Measurements from ENCODE around the gene FAM237A.

FAM237A gene

DNA sequence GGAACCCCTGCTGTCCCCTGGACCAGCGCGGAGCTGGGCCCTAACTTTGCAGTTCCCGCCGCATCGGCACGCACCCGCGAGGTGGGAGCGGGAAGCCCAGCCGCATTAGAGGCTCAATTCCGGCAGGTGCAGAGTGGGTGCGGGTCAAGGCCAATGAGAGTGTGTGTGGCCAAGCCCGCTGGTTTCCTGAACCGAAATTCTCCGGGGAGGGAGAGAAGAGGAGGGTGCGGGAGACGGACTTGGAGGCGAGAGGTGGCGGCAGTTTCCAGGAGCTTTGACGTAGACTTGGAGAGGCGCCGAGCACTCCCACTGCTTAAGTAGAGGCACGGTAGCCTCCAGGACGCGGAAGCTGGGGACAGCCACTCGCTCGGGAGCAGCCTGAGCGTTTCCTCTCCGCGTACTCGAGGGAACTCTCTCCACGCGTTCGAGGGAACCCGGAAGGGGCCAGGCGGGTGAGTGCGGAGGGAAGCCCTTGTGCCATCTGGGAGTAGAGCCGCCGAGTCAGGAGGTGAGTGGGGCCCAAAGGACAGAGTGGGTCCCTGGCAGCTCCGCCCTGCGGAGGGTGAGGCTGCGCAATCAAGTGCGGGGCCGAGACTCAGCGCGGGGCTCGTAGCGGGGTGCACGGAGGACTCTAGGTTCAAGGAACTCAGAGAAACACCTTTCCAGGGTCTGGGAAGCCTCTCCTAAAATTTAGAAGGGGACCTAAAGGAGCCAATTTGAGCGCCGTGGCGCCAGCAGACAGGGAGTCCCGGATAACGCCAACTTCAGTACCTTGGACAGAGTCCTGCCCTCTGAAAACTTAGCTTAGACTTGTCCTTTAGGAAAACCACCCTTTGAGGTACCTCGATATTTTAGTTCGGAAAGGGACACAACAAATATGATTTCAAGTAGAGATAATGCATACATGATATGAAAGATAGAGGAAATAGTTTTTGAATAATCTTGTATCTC is at the start of gene FAM237A:
FAM237A (plus strand) TSS at position 413 of the 951 bp plus-strand sequence. CDS start 1,750 bp downstream, outside the sequence.
- Histone ChIP-seq H3K27ac (ENCODE audit: low read depth, low read length) (no peak within 1 kb of the TSS), H3K27me3 (ENCODE audit: control insufficient read depth in 1 of 2, insufficient read depth in 2 of 2, low read length in 2 of 2) (peaks cover 13 to 19% of the 10 kb centered on the region in 2 donors), H3K9ac (ENCODE audit: low read length) (no peak within 1 kb of the TSS), H3K4me1 (ENCODE audit: insufficient read depth, low read length) (no peaks in the 10 kb centered on the region), H3K9me3 (ENCODE audit: low read length) (no peaks in the 10 kb centered on the region), H3K36me3 (ENCODE audit: insufficient read depth, low read length) (no peaks in the 10 kb centered on the region), H3K4me3 (ENCODE audit: low read depth in 1 of 2, low read length in 2 of 2) (no peak within 1 kb of the TSS)

DNA sequence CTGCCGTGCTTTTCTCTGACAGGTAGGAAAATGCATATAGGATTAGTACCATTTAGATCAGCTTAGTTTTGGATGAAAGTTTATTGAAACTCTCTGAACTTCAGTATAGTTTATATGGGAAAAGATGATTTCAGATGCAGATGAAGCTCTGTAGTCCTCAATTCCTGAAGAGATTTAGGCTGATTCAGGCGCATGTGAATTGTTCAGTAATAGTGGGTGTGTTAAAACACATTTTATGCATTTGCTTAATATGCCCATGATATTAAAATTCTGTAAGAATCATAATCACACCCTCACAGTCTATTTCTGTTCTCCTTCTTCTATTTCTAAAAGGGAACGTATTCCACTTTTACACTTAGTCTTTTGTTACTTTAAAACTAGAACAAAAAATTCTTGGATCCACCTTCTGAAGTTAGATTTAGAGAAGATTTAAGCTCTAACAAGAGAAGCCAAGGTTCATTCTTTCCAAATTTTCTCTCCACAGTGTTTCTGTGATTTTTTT is 44.5 kb upstream of the FAM237A start:
- Histone ChIP-seq H3K9ac (ENCODE audit: low read length) (no peak overlapping the region), H3K27ac (ENCODE audit: low read depth, low read length) (no peak overlapping the region), H3K9me3 (ENCODE audit: low read length) (no peaks in the 10 kb centered on the region), H3K36me3 (ENCODE audit: insufficient read depth, low read length) (no peaks in the 10 kb centered on the region), H3K27me3 (ENCODE audit: control insufficient read depth in 1 of 2, insufficient read depth in 2 of 2, low read length in 2 of 2) (no peaks in the 10 kb centered on the region), H3K4me1 (ENCODE audit: insufficient read depth, low read length) (no peaks in the 10 kb centered on the region), H3K4me3 (ENCODE audit: low read depth in 1 of 2, low read length in 2 of 2) (no peak overlapping the region)

DNA sequence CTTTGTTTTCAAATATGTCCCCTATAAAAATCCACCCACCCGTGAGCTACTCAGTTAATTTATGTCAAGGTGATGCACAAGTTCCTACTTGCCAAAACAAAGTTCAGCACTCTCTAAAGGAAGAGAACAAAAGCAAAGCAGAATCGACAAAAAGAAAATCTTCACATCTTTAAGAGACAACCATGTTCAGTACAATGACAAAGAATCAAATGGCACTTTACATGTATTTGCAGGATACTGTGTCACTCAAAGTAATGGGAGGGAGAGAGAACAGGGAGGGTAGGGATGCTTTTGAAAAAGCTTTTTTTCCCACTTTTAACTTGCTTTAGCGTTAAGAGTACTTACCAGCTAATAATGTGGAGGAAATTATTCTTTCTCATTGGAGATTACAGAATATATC is 39.0 kb upstream of the FAM237A start:
- Histone ChIP-seq H3K4me3 (ENCODE audit: low read depth in 1 of 2, low read length in 2 of 2) (no peak overlapping the region), H3K4me1 (ENCODE audit: insufficient read depth, low read length) (no peaks in the 10 kb centered on the region), H3K36me3 (ENCODE audit: insufficient read depth, low read length) (no peaks in the 10 kb centered on the region), H3K9ac (ENCODE audit: low read length) (no peak overlapping the region), H3K27ac (ENCODE audit: low read depth, low read length) (no peak overlapping the region), H3K9me3 (ENCODE audit: low read length) (no peaks in the 10 kb centered on the region), H3K27me3 (ENCODE audit: control insufficient read depth in 1 of 2, insufficient read depth in 2 of 2, low read length in 2 of 2) (no peaks in the 10 kb centered on the region)

DNA sequence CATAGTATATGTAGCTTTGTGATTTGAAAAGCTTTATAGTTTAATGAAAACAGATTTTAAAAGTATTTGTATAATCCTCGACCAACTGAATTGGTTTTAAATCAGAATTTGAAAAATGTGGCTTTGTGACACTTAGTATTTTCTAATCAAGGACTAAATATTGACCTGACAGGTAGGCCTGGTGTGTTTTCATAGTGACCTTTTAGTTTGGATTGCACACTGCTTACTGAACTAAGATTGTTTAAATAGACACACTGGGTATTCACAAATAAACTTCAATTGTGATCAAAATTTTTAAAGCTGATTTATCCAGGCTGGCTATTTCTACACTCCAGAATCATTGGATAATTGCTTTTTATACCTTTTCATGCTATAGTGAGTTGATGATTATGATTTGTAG is 31.8 kb upstream of the FAM237A start:
- Histone ChIP-seq H3K27me3 (ENCODE audit: control insufficient read depth in 1 of 2, insufficient read depth in 2 of 2, low read length in 2 of 2) (no peaks in the 10 kb centered on the region), H3K9me3 (ENCODE audit: low read length) (no peaks in the 10 kb centered on the region), H3K9ac (ENCODE audit: low read length) (no peak overlapping the region), H3K4me3 (ENCODE audit: low read depth in 1 of 2, low read length in 2 of 2) (no peak overlapping the region), H3K27ac (ENCODE audit: low read depth, low read length) (no peak overlapping the region), H3K36me3 (ENCODE audit: insufficient read depth, low read length) (no peaks in the 10 kb centered on the region), H3K4me1 (ENCODE audit: insufficient read depth, low read length) (no peaks in the 10 kb centered on the region)

DNA sequence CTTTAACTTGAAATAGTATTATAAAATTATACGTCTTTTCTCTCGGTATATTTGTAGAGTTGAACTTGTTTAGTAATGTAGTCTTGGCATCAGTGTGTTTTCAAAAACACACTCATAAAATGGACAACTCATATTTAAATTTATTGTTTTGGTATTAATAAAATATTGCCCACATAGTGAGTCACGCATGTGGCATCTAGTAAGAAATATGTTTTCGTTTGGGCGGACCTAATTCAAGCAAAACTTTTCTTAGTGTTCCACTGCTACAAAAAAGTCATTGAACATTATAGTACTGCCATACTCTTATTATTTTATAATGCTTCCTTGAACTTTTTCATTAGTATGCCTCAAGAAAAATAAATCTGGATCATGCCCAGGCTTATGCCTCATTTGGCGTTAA is 31.1 kb upstream of the FAM237A start:
- Histone ChIP-seq H3K9ac (ENCODE audit: low read length) (no peak overlapping the region), H3K36me3 (ENCODE audit: insufficient read depth, low read length) (no peaks in the 10 kb centered on the region), H3K9me3 (ENCODE audit: low read length) (no peaks in the 10 kb centered on the region), H3K4me3 (ENCODE audit: low read depth in 1 of 2, low read length in 2 of 2) (no peak overlapping the region), H3K4me1 (ENCODE audit: insufficient read depth, low read length) (no peaks in the 10 kb centered on the region), H3K27ac (ENCODE audit: low read depth, low read length) (no peak overlapping the region), H3K27me3 (ENCODE audit: control insufficient read depth in 1 of 2, insufficient read depth in 2 of 2, low read length in 2 of 2) (no peaks in the 10 kb centered on the region)

DNA sequence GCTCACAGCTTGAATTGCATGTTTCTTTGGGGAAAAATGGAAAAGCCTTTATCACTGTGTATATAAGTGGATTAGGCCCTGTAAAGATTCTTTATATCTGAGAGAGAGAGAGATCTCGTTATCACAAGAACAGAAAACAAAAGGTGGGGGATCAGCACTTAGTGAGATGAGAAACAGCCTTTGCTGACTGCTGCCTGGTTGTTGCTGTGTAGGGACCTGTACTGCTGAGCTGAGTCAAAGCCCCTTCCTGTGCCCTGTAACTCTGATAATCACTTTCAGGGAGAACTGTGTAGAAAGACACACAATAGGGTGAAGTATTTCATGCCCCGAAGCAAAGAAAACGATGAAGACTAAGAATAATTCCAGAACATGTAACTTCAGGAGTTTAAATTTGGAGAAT is 30.6 kb upstream of the FAM237A start:
- Histone ChIP-seq H3K9me3 (ENCODE audit: low read length) (no peaks in the 10 kb centered on the region), H3K4me3 (ENCODE audit: low read depth in 1 of 2, low read length in 2 of 2) (no peak overlapping the region), H3K27me3 (ENCODE audit: control insufficient read depth in 1 of 2, insufficient read depth in 2 of 2, low read length in 2 of 2) (no peaks in the 10 kb centered on the region), H3K4me1 (ENCODE audit: insufficient read depth, low read length) (no peaks in the 10 kb centered on the region), H3K9ac (ENCODE audit: low read length) (no peak overlapping the region), H3K36me3 (ENCODE audit: insufficient read depth, low read length) (no peaks in the 10 kb centered on the region), H3K27ac (ENCODE audit: low read depth, low read length) (no peak overlapping the region)

DNA sequence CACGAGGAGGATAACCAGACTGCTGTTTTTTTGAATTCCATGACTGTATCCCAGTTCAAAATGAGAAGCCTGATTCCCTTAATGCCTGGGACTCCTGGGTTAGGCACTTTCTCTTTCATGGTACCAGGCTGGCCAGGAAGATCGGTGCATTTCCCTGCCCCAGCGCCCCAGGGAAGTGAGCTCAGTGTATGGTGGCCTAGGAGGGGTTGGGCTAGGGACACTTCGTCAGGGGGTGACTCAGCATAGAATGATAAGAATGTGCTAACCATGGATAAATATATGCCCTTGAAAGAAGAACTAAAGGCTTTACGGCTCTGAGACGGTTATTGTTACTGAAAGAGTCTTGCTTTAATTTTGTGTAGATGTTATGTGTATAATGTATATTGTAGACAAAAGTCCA is 27.5 kb upstream of the FAM237A start:
- Histone ChIP-seq H3K9me3 (ENCODE audit: low read length) (no peaks in the 10 kb centered on the region), H3K4me3 (ENCODE audit: low read depth in 1 of 2, low read length in 2 of 2) (no peak overlapping the region), H3K4me1 (ENCODE audit: insufficient read depth, low read length) (no peaks in the 10 kb centered on the region), H3K36me3 (ENCODE audit: insufficient read depth, low read length) (no peaks in the 10 kb centered on the region), H3K27ac (ENCODE audit: low read depth, low read length) (no peak overlapping the region), H3K27me3 (ENCODE audit: control insufficient read depth in 1 of 2, insufficient read depth in 2 of 2, low read length in 2 of 2) (no peaks in the 10 kb centered on the region), H3K9ac (ENCODE audit: low read length) (no peak overlapping the region)

DNA sequence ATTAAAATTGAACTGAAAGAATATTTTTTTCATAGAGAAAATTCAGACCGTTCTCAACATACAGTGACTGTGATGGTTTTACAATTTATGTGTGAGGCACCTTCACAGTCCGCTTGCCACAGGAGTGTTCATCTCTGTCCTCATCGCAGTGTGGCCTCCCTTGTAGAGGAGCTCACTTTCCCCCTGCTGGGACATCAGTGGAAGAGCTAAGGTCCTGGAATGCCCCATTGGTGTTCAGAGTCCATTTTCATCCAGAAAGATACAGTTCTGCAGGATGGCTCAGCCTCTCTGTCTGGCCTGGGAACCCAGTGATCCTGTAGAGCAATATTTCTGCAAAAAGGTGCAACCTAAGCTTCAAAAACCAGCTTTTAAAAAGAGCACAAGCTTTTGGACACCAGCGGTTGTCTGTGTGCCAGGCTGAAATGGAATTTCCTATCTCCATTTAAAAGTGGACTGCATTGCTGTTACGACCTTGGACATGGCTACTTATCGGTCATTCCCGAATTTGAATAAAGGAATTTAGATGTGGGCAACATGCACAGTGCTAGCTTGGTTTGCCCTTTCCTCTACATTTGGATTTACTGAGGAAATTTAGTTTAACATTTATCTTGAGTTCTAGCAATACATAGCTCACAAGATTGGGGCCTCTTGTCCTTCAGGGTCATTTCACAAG is 26.7 kb upstream of the FAM237A start:
- H3K27me3 ChIP-seq (ENCODE audit: control insufficient read depth in 1 of 2, insufficient read depth in 2 of 2, low read length in 2 of 2), result no peaks in the 10 kb centered on the region
- H3K9ac ChIP-seq (ENCODE audit: low read length), result no peak overlapping the region
- H3K9me3 ChIP-seq (ENCODE audit: low read length), result no peaks in the 10 kb centered on the region
- no peaks in the 10 kb centered on the region for H3K36me3 ChIP-seq (ENCODE audit: insufficient read depth, low read length)
- no peaks in the 10 kb centered on the region for H3K4me1 ChIP-seq (ENCODE audit: insufficient read depth, low read length)
- no peak overlapping the region for H3K27ac ChIP-seq (ENCODE audit: low read depth, low read length)
- no peak overlapping the region for H3K4me3 ChIP-seq (ENCODE audit: low read depth in 1 of 2, low read length in 2 of 2)

DNA sequence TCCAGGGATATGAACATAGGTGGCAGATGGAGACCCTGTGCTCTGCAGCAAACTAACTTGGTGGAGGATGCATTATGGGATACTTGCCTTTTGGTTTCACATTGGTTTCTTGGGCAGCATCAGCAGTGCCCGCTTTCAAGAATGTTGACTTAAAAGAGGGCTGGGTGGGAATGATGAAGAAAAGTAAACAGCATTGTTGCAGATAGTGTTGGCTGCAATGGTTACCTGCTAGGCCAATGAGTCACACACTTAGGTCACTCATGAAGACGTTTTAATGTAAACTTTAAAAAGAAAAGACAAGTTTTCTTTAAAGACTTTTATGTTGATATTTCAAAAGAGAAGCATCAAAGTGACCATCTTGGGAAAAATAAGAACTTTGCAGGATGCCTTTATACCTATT is 26.1 kb upstream of the FAM237A start:
- Histone ChIP-seq H3K9me3 (ENCODE audit: low read length) (no peaks in the 10 kb centered on the region), H3K27ac (ENCODE audit: low read depth, low read length) (no peak overlapping the region)

DNA sequence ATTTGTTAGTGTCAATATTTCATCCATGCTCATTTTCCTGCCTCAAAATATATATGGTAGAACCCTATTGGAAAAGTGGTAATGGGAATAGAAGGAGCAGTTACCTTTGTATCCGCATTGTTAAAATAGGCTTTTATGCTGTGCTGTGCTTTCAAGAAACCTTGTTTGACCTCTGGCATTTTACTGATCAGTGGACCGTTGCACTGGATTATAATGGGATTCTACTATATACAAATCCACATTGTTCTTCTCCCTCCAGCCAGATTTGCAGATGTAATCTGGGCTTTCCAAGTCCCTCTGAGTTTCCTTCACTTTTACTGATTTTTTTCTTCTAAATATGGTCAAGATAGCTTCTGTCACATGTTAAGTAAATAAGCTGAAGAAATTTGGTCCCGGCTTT is 23.3 kb upstream of the FAM237A start:
- Histone ChIP-seq H3K9me3 (ENCODE audit: low read length) (no peaks in the 10 kb centered on the region), H3K4me3 (ENCODE audit: low read depth in 1 of 2, low read length in 2 of 2) (no peak overlapping the region)

More for the DNA sequence above, 26.1 kb upstream of the FAM237A start:
- no peaks in the 10 kb centered on the region for H3K36me3 ChIP-seq (ENCODE audit: insufficient read depth, low read length)
- no peaks in the 10 kb centered on the region for H3K4me1 ChIP-seq (ENCODE audit: insufficient read depth, low read length)
- H3K9ac ChIP-seq (ENCODE audit: low read length), result no peak overlapping the region
- no peaks in the 10 kb centered on the region for H3K27me3 ChIP-seq (ENCODE audit: control insufficient read depth in 1 of 2, insufficient read depth in 2 of 2, low read length in 2 of 2)
- H3K4me3 ChIP-seq (ENCODE audit: low read depth in 1 of 2, low read length in 2 of 2), result no peak overlapping the region

DNA sequence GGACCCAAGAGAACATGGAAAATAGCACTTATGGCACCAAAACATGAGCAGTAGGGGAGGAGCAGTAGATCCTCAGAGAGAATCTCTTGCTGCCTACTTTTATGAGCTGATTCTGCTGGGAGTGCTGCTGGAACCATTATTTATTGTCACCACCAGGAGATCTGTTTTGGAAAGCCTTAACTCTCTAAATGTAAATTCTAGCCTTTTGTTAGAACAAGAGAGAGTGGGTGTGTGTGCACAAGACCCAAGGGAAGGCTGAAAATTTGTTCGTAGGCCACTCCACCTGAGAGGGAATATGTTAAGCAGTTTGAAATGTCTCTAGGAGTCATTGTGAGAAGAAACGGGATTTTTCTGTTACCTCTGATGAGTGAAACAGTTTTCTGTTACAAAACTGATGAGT is 16.2 kb upstream of the FAM237A start:
- no peaks in the 10 kb centered on the region for H3K27me3 ChIP-seq (ENCODE audit: control insufficient read depth in 1 of 2, insufficient read depth in 2 of 2, low read length in 2 of 2)
- no peaks in the 10 kb centered on the region for H3K36me3 ChIP-seq (ENCODE audit: insufficient read depth, low read length)
- H3K9ac ChIP-seq (ENCODE audit: low read length), result no peak overlapping the region
- H3K4me3 ChIP-seq (ENCODE audit: low read depth in 1 of 2, low read length in 2 of 2), result no peak overlapping the region
- H3K9me3 ChIP-seq (ENCODE audit: low read length), result no peaks in the 10 kb centered on the region
- H3K4me1 ChIP-seq (ENCODE audit: insufficient read depth, low read length), result no peaks in the 10 kb centered on the region
- H3K27ac ChIP-seq (ENCODE audit: low read depth, low read length), result no peak overlapping the region

More for the DNA sequence above, 23.3 kb upstream of the FAM237A start:
- H3K27ac ChIP-seq (ENCODE audit: low read depth, low read length), result no peak overlapping the region
- no peaks in the 10 kb centered on the region for H3K36me3 ChIP-seq (ENCODE audit: insufficient read depth, low read length)
- H3K4me1 ChIP-seq (ENCODE audit: insufficient read depth, low read length), result no peaks in the 10 kb centered on the region
- H3K27me3 ChIP-seq (ENCODE audit: control insufficient read depth in 1 of 2, insufficient read depth in 2 of 2, low read length in 2 of 2), result no peaks in the 10 kb centered on the region
- H3K9ac ChIP-seq (ENCODE audit: low read length), result no peak overlapping the region
